ENCODE results near the gene IYD.
"Not testable (repeated sequence)": the region's sequence is repeated elsewhere in the genome, so short reads cannot be mapped to it uniquely, and the experiment has no call there.

IYD gene

GRCh38 chr6:150352321-150353296, 16.2 kb upstream of the IYD start:
- peak; percentile 80 for DNase-seq

DNA sequence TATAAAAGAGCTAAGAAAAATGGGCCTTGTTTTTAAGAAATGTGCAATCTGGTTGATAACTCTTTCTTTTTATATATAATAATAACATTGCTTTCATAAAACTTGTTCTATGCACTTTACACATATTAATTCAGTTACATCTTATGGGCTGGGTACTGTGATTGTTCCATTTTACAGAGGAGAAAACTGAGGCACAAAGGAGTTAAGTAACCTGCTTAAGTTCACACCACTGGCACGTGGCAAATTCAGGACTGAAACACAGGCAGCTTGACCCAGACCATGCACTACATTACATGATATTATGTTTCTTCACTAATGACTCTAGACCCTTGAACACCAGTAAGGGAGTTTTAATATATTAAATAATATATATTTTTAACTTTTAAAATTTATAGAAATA, 15.4 kb upstream of the IYD start:
- DNase-seq = no peak

DNA sequence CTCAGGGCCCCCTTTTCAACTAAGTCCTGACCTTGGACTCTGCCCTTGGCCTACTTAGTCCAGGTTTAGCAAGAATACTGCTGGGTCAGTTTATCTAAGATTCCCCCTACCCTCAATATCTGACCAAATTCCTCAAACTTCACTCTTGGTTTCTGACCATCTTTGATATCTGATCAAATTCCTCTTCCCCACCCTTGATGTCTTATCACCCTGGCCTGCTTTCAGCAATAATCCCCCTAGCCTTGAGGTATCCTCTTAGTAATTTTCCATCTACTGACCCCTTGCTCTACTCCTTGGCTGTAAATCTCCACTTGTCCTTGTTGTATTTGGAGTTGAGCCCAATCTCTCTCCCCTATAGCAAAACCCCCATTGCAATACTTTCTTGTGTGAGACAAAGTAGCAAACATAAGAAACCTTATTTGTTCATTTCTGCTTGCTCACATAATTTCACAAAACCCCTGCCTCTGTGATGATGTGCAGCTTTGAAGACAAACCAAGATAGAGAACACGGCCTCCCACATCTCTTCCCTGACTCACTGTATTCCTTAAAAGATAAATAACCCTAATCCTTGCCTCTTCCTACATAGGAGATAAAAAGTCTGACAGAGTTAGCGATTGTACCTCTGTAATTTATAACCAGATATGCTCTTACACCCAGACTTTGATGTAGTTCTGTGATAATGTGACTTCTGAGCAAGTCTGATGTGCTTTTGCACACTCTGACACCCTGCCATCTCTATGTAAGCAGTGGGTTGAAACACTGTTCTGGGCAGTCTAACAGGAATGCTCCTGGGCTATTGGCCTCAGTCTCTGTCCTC, 13.8 kb upstream of the IYD start:
- DNase-seq = no peak

DNA sequence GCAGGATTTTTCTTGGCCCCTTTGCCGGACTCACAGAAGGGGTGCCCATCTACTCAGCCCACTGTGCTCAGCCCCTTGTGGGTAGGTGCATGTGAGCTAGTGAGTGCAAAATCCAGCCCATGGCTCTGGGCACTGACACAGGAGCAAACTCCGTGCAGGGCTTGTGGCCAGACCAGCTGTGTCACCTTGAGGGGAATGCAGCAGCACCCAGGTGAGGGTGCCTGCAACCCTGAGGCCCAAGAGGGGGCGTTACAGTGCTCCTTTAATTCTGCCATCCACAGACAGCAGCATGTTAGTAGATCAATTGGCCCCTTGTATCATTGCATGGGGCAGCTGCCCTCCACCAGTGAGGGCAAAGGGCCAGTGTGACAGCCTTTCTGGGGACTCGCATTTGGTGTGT, 12.9 kb upstream of the IYD start:
- no peak for DNase-seq

GRCh38 chr6:150361876-150362275, 6.9 kb upstream of the IYD start:
- no peak for DNase-seq

DNA sequence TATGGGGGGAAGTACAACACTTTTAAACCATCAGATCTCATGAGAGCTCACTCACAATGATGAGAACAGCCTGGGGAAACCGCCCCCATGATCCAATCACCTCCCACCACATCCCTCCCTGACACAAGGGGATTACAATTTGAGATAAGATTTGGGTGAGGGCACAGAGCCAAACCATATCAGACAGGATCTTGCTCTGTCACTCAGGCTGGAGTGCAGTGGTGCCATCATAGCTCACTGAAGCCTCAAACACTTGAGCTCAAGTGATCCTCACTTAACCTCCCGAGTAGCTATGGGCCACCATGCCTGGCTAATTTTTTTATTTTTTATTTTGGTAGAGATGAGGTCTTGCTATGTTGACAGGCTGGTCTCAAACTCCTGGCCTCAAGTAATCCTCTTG, 5.1 kb upstream of the IYD start:
- DNase-seq = no peak

- no peak for DNase-seq
These were observed 2.6 kb upstream of the IYD start for GRCh38 chr6:150366118-150366778.

GRCh38 chr6:150369408-150369807, 596 bp downstream of the IYD start:
- DNase-seq = no peak

DNA sequence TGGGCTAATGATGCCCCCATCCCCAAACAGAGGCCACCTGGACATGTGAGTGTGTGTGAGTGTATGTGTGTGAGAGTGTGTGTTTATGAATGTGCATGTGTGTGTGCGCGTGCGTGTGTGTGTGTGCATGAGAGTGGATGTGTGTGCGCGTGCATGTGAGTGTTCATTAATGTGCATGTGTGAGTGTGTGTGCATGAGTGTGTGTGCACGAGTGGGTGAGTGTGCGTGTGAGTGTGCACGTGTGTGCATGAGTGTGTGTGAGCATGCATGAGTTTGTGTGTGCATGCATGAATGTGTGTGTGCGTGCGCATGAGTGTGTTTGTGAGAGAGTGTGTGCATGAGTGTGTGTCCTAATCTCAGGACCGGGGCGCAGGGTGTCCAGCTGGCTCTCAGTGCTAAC, 1.3 kb downstream of the IYD start:
- no peak for DNase-seq

DNA sequence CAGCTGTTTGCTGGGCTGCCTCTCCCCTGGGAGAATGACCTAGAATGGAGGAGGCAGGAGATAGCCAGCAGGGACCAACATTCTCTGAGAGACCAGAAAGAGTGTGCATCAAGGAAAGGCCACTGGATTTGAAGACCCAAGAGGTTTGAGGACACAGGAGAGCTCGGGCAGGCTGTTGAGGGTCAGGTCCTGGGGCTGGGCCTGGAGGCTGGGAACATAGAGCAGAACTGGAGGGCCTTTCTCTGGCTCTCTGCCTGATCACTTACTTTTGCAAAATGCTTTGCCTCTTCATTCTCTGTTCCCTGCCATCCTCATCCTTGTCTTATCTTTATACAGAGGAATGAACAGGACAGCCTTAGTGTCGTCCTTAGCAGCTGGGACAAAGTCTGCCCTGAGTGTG, 2.5 kb downstream of the IYD start:
- DNase-seq = no peak

DNA sequence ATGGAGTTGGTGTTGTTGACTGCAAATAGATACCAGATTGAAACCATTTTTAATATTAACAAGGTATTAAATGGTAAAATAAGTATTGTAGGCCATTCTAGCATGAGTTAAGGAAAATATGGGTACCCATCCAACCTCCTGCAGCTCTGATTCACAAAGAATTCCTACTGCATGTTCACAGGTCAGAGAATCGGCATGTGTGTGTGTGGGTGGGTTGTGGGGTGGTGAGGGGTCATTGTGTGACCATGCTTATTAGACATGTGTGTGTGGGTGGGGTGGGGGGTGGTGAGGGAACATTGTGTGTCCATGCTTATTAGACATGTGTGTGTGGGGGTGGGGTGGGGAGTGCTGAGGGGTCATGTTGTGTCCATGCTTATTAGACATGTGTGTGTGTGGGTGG, 3.2 kb downstream of the IYD start:
- DNase-seq = no peak

- DNase-seq = no peak
These were observed 4.5 kb downstream of the IYD start for GRCh38 chr6:150373260-150373701.

DNA sequence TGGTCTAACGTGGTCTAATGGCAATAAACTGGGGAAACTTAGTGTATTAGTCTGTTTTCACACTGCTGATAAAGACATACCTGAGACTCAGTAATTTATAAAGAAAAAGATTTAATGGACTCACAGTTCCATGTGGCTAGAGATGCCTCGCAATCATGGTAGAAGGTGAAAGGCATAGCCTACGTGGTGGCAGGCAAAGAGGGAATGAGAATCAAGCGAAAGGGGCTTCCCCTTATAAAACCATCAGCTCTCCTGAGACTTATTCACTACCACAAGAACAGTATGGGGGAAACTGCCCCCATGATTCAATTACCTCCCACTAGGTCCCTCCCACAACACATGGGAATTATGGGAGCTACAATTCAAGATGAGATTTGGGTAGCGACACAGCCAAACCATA, 5.5 kb downstream of the IYD start:
- not testable (repeated sequence) for DNase-seq

DNA sequence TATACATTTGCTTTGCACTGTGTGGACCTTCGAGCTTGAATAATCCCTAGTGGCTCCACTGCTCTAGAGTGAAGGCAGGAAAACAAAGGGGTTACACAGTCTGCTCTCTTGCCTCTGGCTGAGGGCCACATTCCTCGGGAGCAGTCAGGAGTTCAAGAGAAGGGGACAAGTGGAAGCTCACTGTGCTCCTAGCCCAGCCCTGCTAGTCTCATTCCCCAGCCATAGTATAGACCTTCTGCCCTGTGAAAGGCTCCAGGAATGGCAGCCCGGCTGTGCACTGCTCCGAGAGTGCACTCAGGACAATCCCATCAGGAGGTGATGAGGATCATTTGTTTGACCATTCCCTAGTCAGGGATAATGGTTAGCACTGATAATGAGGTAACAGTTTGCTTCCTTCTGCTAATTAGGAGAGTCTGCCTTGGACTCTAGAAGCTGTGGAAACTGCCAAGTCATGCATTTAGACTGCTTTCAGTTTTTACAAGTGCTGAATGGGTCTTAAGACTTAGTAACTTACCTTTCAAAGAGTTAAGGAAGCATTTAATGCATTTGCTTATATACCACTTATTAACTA, 8.5 kb downstream of the IYD start:
- DNase-seq = no peak

GRCh38 chr6:150380256-150380655, 11.4 kb downstream of the IYD start:
- no peak for DNase-seq

DNA sequence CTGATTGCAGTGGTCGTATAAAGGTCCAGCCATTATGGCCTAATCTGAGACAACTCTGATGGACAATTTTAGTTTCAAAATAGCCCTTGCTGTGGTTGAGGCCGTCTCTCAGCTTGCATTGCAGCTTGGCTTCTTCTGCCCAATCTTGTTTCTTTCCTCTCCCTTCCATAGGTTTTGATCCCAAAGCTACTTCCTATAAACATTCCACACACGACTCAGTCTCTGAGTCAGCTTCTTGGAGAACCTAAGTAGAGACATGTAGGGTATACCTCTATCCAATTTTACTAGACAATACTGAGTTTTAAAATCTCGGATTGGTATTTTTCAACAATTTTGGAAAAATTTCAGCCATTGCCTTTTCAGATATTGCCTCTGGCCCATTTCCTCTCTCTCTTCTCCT, 13.4 kb downstream of the IYD start:
- no peak for DNase-seq

DNA sequence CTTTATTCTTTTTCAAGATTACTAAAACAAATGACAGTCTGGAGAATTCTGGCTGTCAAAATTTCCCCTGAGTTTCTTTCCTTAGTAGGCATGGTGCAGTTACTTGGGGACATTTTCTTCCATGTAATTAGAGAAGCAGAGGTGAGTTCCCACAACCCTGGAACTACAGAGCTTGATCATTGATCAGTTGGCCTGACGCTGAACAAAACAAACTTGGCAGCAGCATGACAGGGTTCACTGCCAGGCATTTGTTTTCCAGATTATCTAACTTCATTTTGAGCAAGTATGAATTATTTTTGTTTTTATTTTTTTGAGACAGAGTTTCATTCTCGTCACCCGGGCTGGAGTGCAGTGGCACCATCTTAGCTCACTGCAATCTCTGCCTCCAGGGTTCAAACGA, 22.6 kb downstream of the IYD start:
- DNase-seq = no peak

DNA sequence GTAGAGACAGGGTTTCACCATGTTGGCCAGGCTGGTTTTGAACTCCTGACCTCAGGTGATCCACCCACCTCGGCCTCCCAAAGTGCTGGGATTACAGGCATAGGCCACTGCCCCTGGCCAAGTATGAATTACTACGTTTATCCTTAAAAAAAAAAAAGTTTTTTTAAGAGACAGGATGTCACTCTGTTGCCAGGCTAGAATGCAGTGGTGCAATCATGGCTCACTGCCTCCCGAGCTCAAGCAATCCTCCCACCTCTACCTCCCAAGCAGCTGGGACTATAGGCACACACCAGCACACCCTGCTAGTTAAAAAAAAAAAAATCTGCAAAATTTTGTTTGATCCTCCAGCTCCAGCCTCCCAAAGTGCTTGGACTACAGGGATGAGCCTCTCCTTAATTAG, 23.1 kb downstream of the IYD start:
- no peak for DNase-seq

DNA sequence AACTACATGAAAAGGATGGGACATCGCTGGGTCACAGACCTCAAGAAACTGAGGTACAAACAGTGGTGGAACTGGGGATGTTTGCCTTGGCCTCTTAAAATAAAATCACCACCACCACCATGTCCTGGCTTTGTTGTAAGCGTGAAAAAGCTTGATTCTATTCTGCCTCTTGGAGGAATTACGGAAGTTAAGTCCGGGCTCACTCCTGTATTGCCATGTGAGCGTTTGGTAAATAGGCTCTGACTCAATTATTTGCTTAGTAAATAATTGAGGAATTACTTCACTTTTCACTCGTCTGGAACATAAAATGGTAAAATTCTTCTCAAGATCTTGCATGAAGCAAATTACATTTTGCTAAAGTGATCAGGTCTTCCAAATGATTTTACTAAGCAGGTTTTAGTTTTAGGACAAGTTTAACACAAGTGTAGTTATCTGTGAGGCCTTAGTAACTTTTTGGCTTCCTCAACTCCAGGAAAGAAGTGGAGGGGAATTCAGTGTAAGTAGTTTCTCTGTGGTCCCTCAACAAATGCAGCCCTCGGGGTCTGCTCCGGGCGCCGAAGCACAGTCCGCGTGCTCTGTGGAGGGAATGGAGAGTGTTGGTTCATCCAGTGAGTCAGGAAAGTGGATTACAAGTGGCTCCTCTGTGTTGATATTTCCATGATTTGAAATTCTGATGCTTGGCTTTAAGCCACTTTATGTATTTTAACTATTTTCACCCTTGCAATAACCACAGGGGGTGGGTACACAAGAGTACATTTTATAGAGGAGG, 23.8 kb downstream of the IYD start:
- no peak for DNase-seq

- no peak for DNase-seq
These were observed 25.5 kb downstream of the IYD start for GRCh38 chr6:150394053-150394898.

- no peak for DNase-seq
These were observed 26.1 kb downstream of the IYD start for GRCh38 chr6:150394899-150395295.

Data from EL (cell line).